Heart left ventricle (tissue), 13 donors: Measurements from ENCODE around the gene RAI2.

ENCODE experiments used
- POLR2A ChIP-seq, 2 donors: fragments of 450-650 bp; IDR thresholded peaks; one replicate each; pipeline ENCODE4 v1.6.1; 2017; ENCODE audit warnings: antibody characterized with exemption in 2 of 2, mild to moderate bottlenecking in 2 of 2, moderate library complexity in 2 of 2
- TF ChIP-seq, protein P1 (sequence below), 12 donors: fragments of 200-600 bp; sonication (generic) in 4 of 12; IDR thresholded peaks; one replicate each; pipeline versions ENCODE4 v1.5.0 to v1.8.0; 2018 to 2022; ENCODE audit warnings: antibody characterized with exemption in 12 of 12, mild to moderate bottlenecking in 5 of 12
- donor health status: ischemic (EF 13 %, LVEDD 7.1; RV severe dilation, severe dysfunction).
- donor health status: DM: no; HTN: yes; CAD: no.
- donor health status: DM: no; HTN: no; CAD: no.
- donor health status: ischemic (EF 25% LVEDD 6.9; RV normal size, moderate dysfunction).
- donor health status: ischemic (EF 25% LVEDD 5.7; RV mildly dilated, moderate dysfunction).
- donor health status: ischemic (EF 35%, LVEDD 5.7; RV mildly dilated, moderate dysfunction).
- donor health status: nonischemic (EF 11% LVEDD 7.7; RV severe dilation, severe dysfunction).
- donor health status: DM: yes; HTN: yes; CAD: no.
- donor health status: PGD.
- donor health status: ischemic (EF 29% LVEDD 5.4; RV normal size, mild dysfunction).
- donor health status: nonischemic (EF 23%, LVEDD 6.1; RV moderate dilation, normal function).

DNA sequence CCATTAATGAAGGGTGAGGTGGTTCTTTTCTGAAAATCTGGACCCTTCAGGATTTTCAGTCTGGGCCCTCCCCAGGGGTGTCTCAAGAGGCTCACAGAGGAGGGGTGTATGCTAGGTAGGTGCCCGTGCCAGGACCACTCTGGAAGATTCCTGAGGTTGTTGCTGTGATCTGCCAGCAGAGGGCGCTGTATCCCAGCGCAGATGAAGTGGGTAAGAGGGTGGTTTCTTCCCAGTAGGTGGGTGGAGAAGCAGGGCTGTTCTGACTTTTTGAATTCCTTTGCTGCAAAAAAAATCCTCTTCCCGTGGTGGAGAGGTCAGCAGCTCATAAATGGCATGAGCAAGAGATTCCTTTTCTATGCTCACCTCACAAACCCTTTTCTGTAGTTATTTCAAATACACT, 72.7 kb downstream of the RAI2 start:
- TF ChIP-seq, protein P1, sequence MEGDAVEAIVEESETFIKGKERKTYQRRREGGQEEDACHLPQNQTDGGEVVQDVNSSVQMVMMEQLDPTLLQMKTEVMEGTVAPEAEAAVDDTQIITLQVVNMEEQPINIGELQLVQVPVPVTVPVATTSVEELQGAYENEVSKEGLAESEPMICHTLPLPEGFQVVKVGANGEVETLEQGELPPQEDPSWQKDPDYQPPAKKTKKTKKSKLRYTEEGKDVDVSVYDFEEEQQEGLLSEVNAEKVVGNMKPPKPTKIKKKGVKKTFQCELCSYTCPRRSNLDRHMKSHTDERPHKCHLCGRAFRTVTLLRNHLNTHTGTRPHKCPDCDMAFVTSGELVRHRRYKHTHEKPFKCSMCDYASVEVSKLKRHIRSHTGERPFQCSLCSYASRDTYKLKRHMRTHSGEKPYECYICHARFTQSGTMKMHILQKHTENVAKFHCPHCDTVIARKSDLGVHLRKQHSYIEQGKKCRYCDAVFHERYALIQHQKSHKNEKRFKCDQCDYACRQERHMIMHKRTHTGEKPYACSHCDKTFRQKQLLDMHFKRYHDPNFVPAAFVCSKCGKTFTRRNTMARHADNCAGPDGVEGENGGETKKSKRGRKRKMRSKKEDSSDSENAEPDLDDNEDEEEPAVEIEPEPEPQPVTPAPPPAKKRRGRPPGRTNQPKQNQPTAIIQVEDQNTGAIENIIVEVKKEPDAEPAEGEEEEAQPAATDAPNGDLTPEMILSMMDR (IDR thresholded peaks at IDR 0.05) = peak; percentile 65 to 83 (median 70)
- TF ChIP-seq POLR2A (IDR thresholded peaks at IDR 0.05) = no peak
